HL-60 (cell line): ENCODE results near the gene TGFBR1.

Source experiments
- GABPA ChIP-seq: IDR thresholded peaks from 2 replicates; pipeline ENCODE4 v1.6.1; 2012; ENCODE audit warnings: low read depth
- POLR2AphosphoS5 ChIP-seq: IDR thresholded peaks from 2 replicates; pipeline ENCODE4 v1.6.1; 2012; ENCODE audit warnings: low read depth
- TF ChIP-seq, protein P1 (sequence below): IDR thresholded peaks from one replicate; pipeline ENCODE4 v1.5.1; 2011; ENCODE audit warnings: low read length, control low read depth, inconsistent platforms; ENCODE audit not compliant: insufficient read depth
- TF ChIP-seq, protein P2 (sequence below): IDR thresholded peaks from 2 replicates; pipeline ENCODE4 v1.6.1; 2012; ENCODE audit warnings: low read depth; ENCODE audit not compliant: insufficient replicate concordance

DNA sequence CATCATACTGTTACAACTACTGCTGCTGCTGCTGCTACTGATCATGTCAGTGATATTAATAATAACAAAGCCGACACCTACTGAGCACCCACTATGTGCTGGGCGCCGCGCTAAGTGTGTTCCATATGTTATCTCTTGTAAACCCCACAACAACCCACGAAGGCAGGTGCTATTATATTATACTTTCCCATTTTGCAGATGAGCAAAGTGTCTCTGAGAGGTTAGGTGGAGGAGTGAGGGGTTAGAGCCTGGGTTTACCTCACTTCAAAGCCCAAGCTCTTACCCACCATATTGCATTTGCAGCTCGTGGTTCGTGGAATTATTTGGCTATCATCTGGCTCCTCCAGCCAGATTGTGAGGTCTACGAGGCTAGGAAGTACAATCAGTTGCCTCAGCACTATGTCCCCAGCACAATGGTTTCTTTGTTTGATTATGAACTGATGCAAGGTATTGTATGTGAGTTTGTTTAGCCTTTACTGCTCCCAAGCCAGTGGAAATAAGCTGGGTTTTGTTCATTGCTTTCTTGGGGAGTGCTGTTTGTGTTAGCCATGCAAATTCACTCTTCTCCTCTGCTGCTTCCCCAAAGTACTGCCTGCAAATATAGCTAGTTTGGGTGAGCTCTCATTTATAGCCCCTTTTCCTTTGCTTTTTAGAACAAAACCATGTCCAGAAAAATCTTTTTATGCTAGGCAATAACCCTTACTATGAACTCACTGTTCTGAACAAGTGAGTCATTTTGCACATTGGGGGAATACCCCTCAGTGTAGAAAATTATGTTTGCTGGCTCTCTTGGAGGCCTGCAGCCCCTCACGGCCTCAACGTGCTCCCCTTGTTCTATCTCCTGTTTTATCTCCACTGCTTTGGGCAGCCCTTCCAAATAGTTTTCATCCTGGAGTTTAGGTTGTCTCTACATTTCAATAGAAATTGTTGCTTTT lies 68.9 kb downstream of the TGFBR1 start:
- TF ChIP-seq, protein P1, sequence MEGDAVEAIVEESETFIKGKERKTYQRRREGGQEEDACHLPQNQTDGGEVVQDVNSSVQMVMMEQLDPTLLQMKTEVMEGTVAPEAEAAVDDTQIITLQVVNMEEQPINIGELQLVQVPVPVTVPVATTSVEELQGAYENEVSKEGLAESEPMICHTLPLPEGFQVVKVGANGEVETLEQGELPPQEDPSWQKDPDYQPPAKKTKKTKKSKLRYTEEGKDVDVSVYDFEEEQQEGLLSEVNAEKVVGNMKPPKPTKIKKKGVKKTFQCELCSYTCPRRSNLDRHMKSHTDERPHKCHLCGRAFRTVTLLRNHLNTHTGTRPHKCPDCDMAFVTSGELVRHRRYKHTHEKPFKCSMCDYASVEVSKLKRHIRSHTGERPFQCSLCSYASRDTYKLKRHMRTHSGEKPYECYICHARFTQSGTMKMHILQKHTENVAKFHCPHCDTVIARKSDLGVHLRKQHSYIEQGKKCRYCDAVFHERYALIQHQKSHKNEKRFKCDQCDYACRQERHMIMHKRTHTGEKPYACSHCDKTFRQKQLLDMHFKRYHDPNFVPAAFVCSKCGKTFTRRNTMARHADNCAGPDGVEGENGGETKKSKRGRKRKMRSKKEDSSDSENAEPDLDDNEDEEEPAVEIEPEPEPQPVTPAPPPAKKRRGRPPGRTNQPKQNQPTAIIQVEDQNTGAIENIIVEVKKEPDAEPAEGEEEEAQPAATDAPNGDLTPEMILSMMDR: no peak
- TF ChIP-seq, protein P2, sequence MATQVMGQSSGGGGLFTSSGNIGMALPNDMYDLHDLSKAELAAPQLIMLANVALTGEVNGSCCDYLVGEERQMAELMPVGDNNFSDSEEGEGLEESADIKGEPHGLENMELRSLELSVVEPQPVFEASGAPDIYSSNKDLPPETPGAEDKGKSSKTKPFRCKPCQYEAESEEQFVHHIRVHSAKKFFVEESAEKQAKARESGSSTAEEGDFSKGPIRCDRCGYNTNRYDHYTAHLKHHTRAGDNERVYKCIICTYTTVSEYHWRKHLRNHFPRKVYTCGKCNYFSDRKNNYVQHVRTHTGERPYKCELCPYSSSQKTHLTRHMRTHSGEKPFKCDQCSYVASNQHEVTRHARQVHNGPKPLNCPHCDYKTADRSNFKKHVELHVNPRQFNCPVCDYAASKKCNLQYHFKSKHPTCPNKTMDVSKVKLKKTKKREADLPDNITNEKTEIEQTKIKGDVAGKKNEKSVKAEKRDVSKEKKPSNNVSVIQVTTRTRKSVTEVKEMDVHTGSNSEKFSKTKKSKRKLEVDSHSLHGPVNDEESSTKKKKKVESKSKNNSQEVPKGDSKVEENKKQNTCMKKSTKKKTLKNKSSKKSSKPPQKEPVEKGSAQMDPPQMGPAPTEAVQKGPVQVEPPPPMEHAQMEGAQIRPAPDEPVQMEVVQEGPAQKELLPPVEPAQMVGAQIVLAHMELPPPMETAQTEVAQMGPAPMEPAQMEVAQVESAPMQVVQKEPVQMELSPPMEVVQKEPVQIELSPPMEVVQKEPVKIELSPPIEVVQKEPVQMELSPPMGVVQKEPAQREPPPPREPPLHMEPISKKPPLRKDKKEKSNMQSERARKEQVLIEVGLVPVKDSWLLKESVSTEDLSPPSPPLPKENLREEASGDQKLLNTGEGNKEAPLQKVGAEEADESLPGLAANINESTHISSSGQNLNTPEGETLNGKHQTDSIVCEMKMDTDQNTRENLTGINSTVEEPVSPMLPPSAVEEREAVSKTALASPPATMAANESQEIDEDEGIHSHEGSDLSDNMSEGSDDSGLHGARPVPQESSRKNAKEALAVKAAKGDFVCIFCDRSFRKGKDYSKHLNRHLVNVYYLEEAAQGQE: no peak
- no peak for TF ChIP-seq GABPA
- TF ChIP-seq POLR2AphosphoS5: no peak
